HL-60 (cell line): ENCODE results near the gene TMPRSS13.

Experiments used
- DNase-seq, 2 experiments: peaks; one replicate each; pipeline ENCODE4 v3.0.0-alpha.2; 2010 to 2020; ENCODE audit warnings: low read depth in 1 of 2, low spot score in 1 of 2
- H3K27ac ChIP-seq: fragments of 250-450 bp; sonication (Bioruptor Pico); replicated peaks from 2 replicates; pipeline ENCODE4 v1.5.1; 2020; ENCODE audit warnings: mild to moderate bottlenecking, moderate library complexity
- H3K27me3 ChIP-seq: fragments of 250-450 bp; sonication (Bioruptor Pico); 2 replicates; pipeline ENCODE4 v1.5.1; 2021; ENCODE audit warnings: mild to moderate bottlenecking, moderate library complexity; ENCODE audit not compliant: insufficient read depth, poor library complexity, severe bottlenecking
- H3K4me3 ChIP-seq: replicated peaks from 2 replicates; pipeline ENCODE4 v1.5.1; 2011; ENCODE audit warnings: mild to moderate bottlenecking, control low read depth, low read length; ENCODE audit not compliant: insufficient read depth
- GABPA ChIP-seq: IDR thresholded peaks from 2 replicates; pipeline ENCODE4 v1.6.1; 2012; ENCODE audit warnings: low read depth
- POLR2AphosphoS5 ChIP-seq: IDR thresholded peaks from 2 replicates; pipeline ENCODE4 v1.6.1; 2012; ENCODE audit warnings: low read depth
- SPI1 ChIP-seq: IDR thresholded peaks from 2 replicates; pipeline ENCODE4 v1.6.1; 2012; ENCODE audit warnings: low read depth, mild to moderate bottlenecking, borderline replicate concordance
- TF ChIP-seq, protein P1 (sequence below): IDR thresholded peaks from one replicate; pipeline ENCODE4 v1.5.1; 2011; ENCODE audit warnings: low read length, control low read depth, inconsistent platforms; ENCODE audit not compliant: insufficient read depth
- TF ChIP-seq, protein P2 (sequence below): IDR thresholded peaks from 2 replicates; pipeline ENCODE4 v1.6.1; 2012; ENCODE audit warnings: low read depth; ENCODE audit not compliant: insufficient replicate concordance

The TMPRSS13 gene

DNA sequence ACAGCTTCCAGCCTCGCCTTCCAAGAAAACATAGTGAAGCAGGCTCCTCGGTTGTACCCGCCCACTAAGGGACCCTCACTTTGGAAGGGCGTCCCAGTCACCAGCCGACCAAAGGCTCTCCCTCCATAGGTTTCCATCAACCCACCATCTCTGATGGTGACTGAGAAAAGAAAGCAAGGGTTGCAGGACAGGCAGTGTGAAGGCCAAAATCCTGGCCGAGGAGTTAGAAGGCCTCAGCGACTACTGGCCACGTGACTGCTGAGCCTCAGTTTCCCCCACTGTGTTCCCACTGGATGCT is 55.4 kb downstream of the TMPRSS13 start:
- TF ChIP-seq, protein P1, sequence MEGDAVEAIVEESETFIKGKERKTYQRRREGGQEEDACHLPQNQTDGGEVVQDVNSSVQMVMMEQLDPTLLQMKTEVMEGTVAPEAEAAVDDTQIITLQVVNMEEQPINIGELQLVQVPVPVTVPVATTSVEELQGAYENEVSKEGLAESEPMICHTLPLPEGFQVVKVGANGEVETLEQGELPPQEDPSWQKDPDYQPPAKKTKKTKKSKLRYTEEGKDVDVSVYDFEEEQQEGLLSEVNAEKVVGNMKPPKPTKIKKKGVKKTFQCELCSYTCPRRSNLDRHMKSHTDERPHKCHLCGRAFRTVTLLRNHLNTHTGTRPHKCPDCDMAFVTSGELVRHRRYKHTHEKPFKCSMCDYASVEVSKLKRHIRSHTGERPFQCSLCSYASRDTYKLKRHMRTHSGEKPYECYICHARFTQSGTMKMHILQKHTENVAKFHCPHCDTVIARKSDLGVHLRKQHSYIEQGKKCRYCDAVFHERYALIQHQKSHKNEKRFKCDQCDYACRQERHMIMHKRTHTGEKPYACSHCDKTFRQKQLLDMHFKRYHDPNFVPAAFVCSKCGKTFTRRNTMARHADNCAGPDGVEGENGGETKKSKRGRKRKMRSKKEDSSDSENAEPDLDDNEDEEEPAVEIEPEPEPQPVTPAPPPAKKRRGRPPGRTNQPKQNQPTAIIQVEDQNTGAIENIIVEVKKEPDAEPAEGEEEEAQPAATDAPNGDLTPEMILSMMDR, result no peak
- TF ChIP-seq, protein P2, sequence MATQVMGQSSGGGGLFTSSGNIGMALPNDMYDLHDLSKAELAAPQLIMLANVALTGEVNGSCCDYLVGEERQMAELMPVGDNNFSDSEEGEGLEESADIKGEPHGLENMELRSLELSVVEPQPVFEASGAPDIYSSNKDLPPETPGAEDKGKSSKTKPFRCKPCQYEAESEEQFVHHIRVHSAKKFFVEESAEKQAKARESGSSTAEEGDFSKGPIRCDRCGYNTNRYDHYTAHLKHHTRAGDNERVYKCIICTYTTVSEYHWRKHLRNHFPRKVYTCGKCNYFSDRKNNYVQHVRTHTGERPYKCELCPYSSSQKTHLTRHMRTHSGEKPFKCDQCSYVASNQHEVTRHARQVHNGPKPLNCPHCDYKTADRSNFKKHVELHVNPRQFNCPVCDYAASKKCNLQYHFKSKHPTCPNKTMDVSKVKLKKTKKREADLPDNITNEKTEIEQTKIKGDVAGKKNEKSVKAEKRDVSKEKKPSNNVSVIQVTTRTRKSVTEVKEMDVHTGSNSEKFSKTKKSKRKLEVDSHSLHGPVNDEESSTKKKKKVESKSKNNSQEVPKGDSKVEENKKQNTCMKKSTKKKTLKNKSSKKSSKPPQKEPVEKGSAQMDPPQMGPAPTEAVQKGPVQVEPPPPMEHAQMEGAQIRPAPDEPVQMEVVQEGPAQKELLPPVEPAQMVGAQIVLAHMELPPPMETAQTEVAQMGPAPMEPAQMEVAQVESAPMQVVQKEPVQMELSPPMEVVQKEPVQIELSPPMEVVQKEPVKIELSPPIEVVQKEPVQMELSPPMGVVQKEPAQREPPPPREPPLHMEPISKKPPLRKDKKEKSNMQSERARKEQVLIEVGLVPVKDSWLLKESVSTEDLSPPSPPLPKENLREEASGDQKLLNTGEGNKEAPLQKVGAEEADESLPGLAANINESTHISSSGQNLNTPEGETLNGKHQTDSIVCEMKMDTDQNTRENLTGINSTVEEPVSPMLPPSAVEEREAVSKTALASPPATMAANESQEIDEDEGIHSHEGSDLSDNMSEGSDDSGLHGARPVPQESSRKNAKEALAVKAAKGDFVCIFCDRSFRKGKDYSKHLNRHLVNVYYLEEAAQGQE, result no peak
- TF ChIP-seq GABPA, result no peak
- no peak for TF ChIP-seq POLR2AphosphoS5
- Histone ChIP-seq H3K4me3 (no peak overlapping the region), H3K27me3 (peaks cover 60% of the 10 kb centered on the region), H3K27ac (no peak overlapping the region)
- DNase-seq, result no peak

DNA sequence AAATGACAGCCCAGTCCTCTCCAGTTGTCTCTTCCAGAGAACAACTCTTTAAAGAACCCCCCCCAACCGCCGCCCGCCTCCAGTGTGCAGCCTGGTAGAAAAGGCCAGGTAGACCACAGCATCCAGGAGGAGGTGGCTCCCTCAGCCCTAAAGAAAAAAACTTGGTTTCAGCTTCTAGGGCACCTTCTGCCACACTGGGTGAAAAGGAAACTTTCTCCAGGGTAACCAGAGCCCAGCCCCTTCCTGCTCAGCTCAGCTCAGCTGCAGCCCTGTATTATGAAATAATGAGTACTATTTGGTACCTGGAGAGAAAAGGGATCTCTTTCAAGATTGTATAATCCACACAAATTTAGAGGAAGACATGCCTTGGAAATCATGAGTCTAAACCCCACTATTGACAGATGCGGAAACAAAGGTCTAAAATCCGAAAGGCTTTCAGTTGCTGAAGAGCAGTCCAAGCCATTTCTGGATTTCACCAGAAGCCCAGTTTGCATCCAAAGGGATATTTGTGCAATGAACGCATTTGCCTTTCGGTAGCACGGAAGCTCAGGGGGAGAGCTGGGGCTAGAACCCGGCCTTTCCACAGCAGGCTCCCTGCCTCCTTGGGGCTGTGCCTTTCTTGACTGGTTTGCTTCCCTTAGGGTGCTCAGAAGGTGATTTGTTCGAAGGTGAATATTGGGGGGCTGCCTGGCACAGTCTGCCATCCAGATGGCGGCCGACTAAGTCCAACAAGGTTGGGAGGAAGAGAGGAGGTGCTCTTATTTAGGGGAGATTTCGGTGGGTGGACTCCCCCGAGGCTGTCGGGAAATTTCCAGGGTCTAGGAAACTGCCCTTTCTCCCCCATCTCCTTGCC is 56.0 kb downstream of the TMPRSS13 start:
- TF ChIP-seq, protein P1, result no peak
- TF ChIP-seq GABPA (no peak), POLR2AphosphoS5 (no peak), SPI1 (no peak)
- TF ChIP-seq, protein P2, result no peak
- Histone ChIP-seq H3K27me3 (peaks cover 54% of the 10 kb centered on the region), H3K4me3 (no peak overlapping the region), H3K27ac (no peak overlapping the region)
- DNase-seq, result no peak

DNA sequence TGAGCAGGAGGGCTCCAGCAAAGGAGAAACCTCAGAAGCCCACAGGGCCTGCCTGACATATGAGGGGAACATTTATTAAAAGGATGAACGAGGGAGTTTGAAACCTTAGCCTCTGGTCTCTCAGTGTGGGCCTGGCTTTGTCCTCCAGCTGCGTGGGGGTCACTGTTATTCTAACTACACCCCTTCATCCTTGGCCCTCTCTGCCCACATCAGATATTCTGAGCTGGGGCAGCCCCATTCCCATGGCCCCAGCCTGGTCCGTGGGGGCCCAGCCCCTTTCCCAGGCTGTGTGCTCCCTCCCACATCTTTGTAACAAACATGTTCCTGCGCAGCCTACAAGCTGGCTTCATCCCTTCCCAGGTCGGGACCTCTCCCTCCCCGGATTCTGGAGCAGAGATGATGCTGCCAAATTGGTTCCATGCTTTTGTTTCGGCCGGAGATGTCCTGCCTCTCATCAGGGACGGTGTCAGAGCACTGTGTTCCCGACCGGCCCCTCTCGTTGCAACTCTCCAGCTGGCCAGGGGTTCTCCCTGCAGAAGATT is 56.7 kb downstream of the TMPRSS13 start:
- DNase-seq, result no peak
- H3K27me3 ChIP-seq, result peaks cover 49% of the 10 kb centered on the region
- no peak overlapping the region for H3K4me3 ChIP-seq
- H3K27ac ChIP-seq, result no peak overlapping the region
- no peak for TF ChIP-seq POLR2AphosphoS5

DNA sequence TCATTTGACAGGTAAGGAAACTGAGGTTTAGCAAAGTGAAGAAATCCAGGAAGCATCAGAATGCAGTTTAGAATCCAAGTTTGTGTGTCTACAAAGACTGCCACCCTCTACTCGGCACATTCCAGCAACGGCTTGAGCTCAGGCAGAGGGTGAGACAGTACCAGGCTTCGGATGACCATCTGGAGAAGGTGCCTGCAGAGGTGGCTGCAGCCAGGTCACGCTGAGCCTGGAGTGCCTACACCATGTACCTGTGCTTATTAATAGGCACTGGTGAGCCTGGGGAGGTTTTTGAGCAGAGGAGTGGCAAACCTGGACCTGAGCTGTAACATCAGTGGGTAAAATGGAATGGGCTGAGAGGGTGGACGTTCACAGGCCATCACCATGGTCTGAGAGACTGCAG is 57.4 kb downstream of the TMPRSS13 start:
- TF ChIP-seq, protein P2, result no peak
- TF ChIP-seq, protein P1, result no peak
- TF ChIP-seq POLR2AphosphoS5 (no peak), SPI1 (no peak), GABPA (no peak)
- Histone ChIP-seq H3K27me3 (peaks cover 42% of the 10 kb centered on the region), H3K4me3 (no peak overlapping the region), H3K27ac (no peak overlapping the region)
- no peak for DNase-seq
